ENCODE data around the gene C19orf85.

GRCh38 chr19:55493645-55494171 lies 29.2 kb upstream of the C19orf85 start:
- no peak for TF ChIP-seq CTCF (conservative IDR thresholded peaks at IDR 0.05; ENCODE audit: low read depth, low read length)
- no peak for TF ChIP-seq EZH2 (IDR thresholded peaks at IDR 0.05; ENCODE audit: low read length, unreplicated experiment)

Measured in PC-3 (cell line).